Keratinocyte (primary cell): ENCODE results near the gene SHISA9. TPM values are rescaled to one million over a fixed set of nuclear protein-coding genes. Genes with fewer than 3 reads are reported as not detected.

ENCODE experiments used
- DNase-seq: peaks from one replicate; pipeline ENCODE4 v3.0.0-alpha.2; 2011; ENCODE audit warnings: low read depth, missing footprints, low spot score
- FAIRE-seq: peaks from 2 replicates; lab custom pipeline; 2011; peaks lifted over from hg19 to GRCh38; lab: Jason Lieb, UNC
- H2AFZ ChIP-seq: 2 replicates; pipeline ENCODE4 v1.6.0; 2012; ENCODE audit warnings: low read length, control low read depth, inconsistent platforms; ENCODE audit not compliant: control insufficient read depth
- H3K27ac ChIP-seq: 2 replicates; pipeline ENCODE4 v1.5.1; 2011; ENCODE audit warnings: low read length; ENCODE audit not compliant: control insufficient read depth, insufficient read depth
- H3K27me3 ChIP-seq: 3 replicates; pipeline ENCODE4 v1.6.0; 2011; ENCODE audit warnings: low read length; ENCODE audit not compliant: control insufficient read depth, insufficient read depth; ENCODE audit errors: extremely low read depth
- H3K36me3 ChIP-seq, 2 experiments: 2 replicates in 1 of 2; 3 replicates in 1 of 2; pipeline ENCODE4 v1.5.1; 2011; ENCODE audit warnings: low read length in 2 of 2, mild to moderate bottlenecking in 1 of 2; ENCODE audit not compliant: control insufficient read depth in 2 of 2, insufficient read depth in 2 of 2; ENCODE audit errors: extremely low read depth in 1 of 2
- H3K4me1 ChIP-seq: 3 replicates; pipeline ENCODE4 v1.5.1; 2011; ENCODE audit warnings: low read length; ENCODE audit not compliant: control insufficient read depth, insufficient read depth; ENCODE audit errors: extremely low read depth
- H3K4me2 ChIP-seq: 3 replicates; pipeline ENCODE4 v1.6.0; 2011; ENCODE audit warnings: low read depth, low read length; ENCODE audit not compliant: control insufficient read depth, insufficient read depth; ENCODE audit errors: extremely low read depth
- H3K4me3 ChIP-seq, 3 experiments: fragments of 200-600 bp in 1 of 3; sonication (generic) in 1 of 3; 2 replicates in 2 of 3; 3 replicates in 1 of 3; pipeline ENCODE4 v1.5.1; 2011 to 2016; ENCODE audit warnings: low read length in 3 of 3, mild to moderate bottlenecking in 3 of 3, control low read depth in 2 of 3, inconsistent platforms in 1 of 3, low read depth in 1 of 3, mixed read lengths in 1 of 3, mixed run types in 1 of 3, moderate library complexity in 1 of 3; ENCODE audit not compliant: control insufficient read depth in 2 of 3, insufficient read depth in 2 of 3; ENCODE audit errors: extremely low read depth in 1 of 3
- H3K79me2 ChIP-seq: 2 replicates; pipeline ENCODE4 v1.6.0; 2012; ENCODE audit warnings: low read length; ENCODE audit not compliant: control insufficient read depth, insufficient read depth
- H3K9ac ChIP-seq: 3 replicates; pipeline ENCODE4 v1.6.0; 2011; ENCODE audit warnings: low read length; ENCODE audit not compliant: control insufficient read depth, insufficient read depth; ENCODE audit errors: extremely low read depth
- H3K9me1 ChIP-seq: 3 replicates; pipeline ENCODE4 v1.6.0; 2011; ENCODE audit warnings: low read length; ENCODE audit not compliant: control insufficient read depth, insufficient read depth; ENCODE audit errors: extremely low read depth
- H3K9me3 ChIP-seq: 2 replicates; pipeline ENCODE4 v1.5.1; 2012; ENCODE audit warnings: low read depth, low read length; ENCODE audit not compliant: control insufficient read depth
- H4K20me1 ChIP-seq: 3 replicates; pipeline ENCODE4 v1.6.0; 2011; ENCODE audit warnings: low read length; ENCODE audit not compliant: control insufficient read depth, insufficient read depth; ENCODE audit errors: extremely low read depth
- CTCF ChIP-seq, 3 experiments: IDR thresholded peaks in 1 of 3; conservative IDR thresholded peaks in 1 of 3; optimal IDR thresholded peaks in 1 of 3; 2 replicates in 2 of 3; 3 replicates in 1 of 3; pipeline versions ENCODE3 to v1.5.1; 2011; ENCODE audit warnings: low read length in 3 of 3, mild to moderate bottlenecking in 3 of 3, moderate library complexity in 2 of 3, control low read depth in 1 of 3, inconsistent platforms in 1 of 3; ENCODE audit not compliant: insufficient read depth in 2 of 3; ENCODE audit errors: extremely low read depth in 1 of 3
- EZH2 ChIP-seq: IDR thresholded peaks from one replicate; pipeline ENCODE4 v1.6.1; 2012; ENCODE audit warnings: inconsistent platforms, mild to moderate bottlenecking, low read length, moderate library complexity
- dilution Hi-C: fragments of 300-500 bp; cut with MboI; formaldehyde crosslinking; loops from one replicate; pipeline ENCODE4 v1.7.0; 2020; ENCODE audit warnings: low sequenced_read_pairs; ENCODE audit not compliant: extremely low pct_ligation_motif_present
- polyA plus RNA-seq, 5 experiments: library from polyadenylated mRNA; depleted of rRNA in 3 of 5; stranded (reverse) in 3 of 5; stranded (forward) in 1 of 5; unstranded in 1 of 5; fragments of >200 nt; gene quantifications; 1 replicate in 1 of 5; 2 replicates in 3 of 5; 3 replicates in 1 of 5; pipeline versions ENCODE4 v1.2.1 to v1.2.3, GENCODE V29; 2011 to 2012; ENCODE audit warnings: missing spikeins in 2 of 5, low read depth in 1 of 5, low replicate concordance in 1 of 5

SHISA9 gene
- polyA plus RNA-seq, 1 donor (not counting 4 experiments of a cell fraction or from before 2014, with no cell fraction given) = 0.28 TPM

GRCh38 chr16:12862327-12862726 lies 39.1 kb upstream of the SHISA9 start:
- no peaks in the 10 kb centered on the region for H3K36me3 ChIP-seq
- no peak overlapping the region for H3K4me3 ChIP-seq
- no peaks in the 10 kb centered on the region for H3K9me1 ChIP-seq
- no peak overlapping the region for H3K27ac ChIP-seq
- H3K79me2 ChIP-seq = no peaks in the 10 kb centered on the region
- no peaks in the 10 kb centered on the region for H3K4me1 ChIP-seq
- DNase-seq = no peak
- no peaks in the 10 kb centered on the region for H3K9me3 ChIP-seq
- H3K4me2 ChIP-seq = no peak overlapping the region
- H3K27me3 ChIP-seq = no peaks in the 10 kb centered on the region
- FAIRE-seq = no peak
- dilution Hi-C loops = no loop called here
- no peak overlapping the region for H2AFZ ChIP-seq
- H3K9ac ChIP-seq = no peak overlapping the region
- no peak for TF ChIP-seq EZH2
- no peak for TF ChIP-seq CTCF (optimal IDR thresholded peaks at IDR 0.05 in 1 of 3, IDR thresholded peaks at IDR 0.05 in 1 of 3, conservative IDR thresholded peaks at IDR 0.05 in 1 of 3; ENCODE audit: extremely low read depth in 1 of 3, insufficient read depth in 2 of 3, low read length in 3 of 3)
- H4K20me1 ChIP-seq = no peaks in the 10 kb centered on the region

GRCh38 chr16:12862941-12863340 lies 38.5 kb upstream of the SHISA9 start:
- H3K4me1 ChIP-seq = no peaks in the 10 kb centered on the region

GRCh38 chr16:12866981-12867551 lies 34.3 kb upstream of the SHISA9 start:
- no peaks in the 10 kb centered on the region for H3K9me1 ChIP-seq
- H3K9ac ChIP-seq = no peak overlapping the region
- H3K36me3 ChIP-seq = no peaks in the 10 kb centered on the region
- no peaks in the 10 kb centered on the region for H3K79me2 ChIP-seq
- H3K4me3 ChIP-seq = no peak overlapping the region
- no peak overlapping the region for H2AFZ ChIP-seq
- FAIRE-seq = no peak
- no peaks in the 10 kb centered on the region for H3K4me1 ChIP-seq
- TF ChIP-seq EZH2 (no peak), CTCF (optimal IDR thresholded peaks at IDR 0.05 in 1 of 3, IDR thresholded peaks at IDR 0.05 in 1 of 3, conservative IDR thresholded peaks at IDR 0.05 in 1 of 3; ENCODE audit: extremely low read depth in 1 of 3, insufficient read depth in 2 of 3, low read length in 3 of 3) (no peak)
- no peak overlapping the region for H3K27ac ChIP-seq
- H3K9me3 ChIP-seq = no peaks in the 10 kb centered on the region
- dilution Hi-C loops = no loop called here
- no peak for DNase-seq
- no peaks in the 10 kb centered on the region for H3K27me3 ChIP-seq
- H4K20me1 ChIP-seq = no peaks in the 10 kb centered on the region
- no peak overlapping the region for H3K4me2 ChIP-seq

More at GRCh38 chr16:12862941-12863340, 38.5 kb upstream of the SHISA9 start:
- TF ChIP-seq EZH2 = no peak
- Histone ChIP-seq H3K4me3 (no peak overlapping the region), H3K4me2 (no peak overlapping the region), H3K9me1 (no peaks in the 10 kb centered on the region), H3K9me3 (no peaks in the 10 kb centered on the region), H3K36me3 (no peaks in the 10 kb centered on the region), H4K20me1 (no peaks in the 10 kb centered on the region), H3K27me3 (no peaks in the 10 kb centered on the region), H2AFZ (no peak overlapping the region), H3K79me2 (no peaks in the 10 kb centered on the region), H3K9ac (no peak overlapping the region), H3K27ac (no peak overlapping the region)
- FAIRE-seq (no peak), DNase-seq (no peak)
- dilution Hi-C loops = no loop called here
